Activated naive CD8-positive, alpha-beta T cell treated with anti-CD3 and anti-CD28 coated beads, Interleukin-2, amount 10 ng/mL, durations not matched to agents 7 days and 5 days (primary cell): Measurements from ENCODE around the gene CCDC170. TPM values are rescaled to one million over a fixed set of nuclear protein-coding genes. Genes with fewer than 3 reads are reported as not detected.

ENCODE experiments used
- ATAC-seq: fragments of 150-1000 bp; cut with Tn5 transposase; one replicate; pipeline ENCODE4 v1.10.0; 2021; ENCODE audit warnings: low read depth, moderate library complexity
- POLR2A ChIA-PET: fragments of 350-600 bp; sonication (Branson Sonifier 250); formaldehyde crosslinking; loops from one replicate; lab custom pipeline; 2021; ENCODE audit warnings: antibody characterized with exemption; lab: Charles Lee
- DNase-seq: peaks from one replicate; pipeline ENCODE4 v3.0.0; 2021
- H3K27ac Mint-ChIP-seq: one replicate; pipeline ENCODE4 v1.8.0; 2022; ENCODE audit warnings: mild to moderate bottlenecking, mixed read lengths
- H3K27me3 Mint-ChIP-seq: one replicate; pipeline ENCODE4 v1.8.0; 2022; ENCODE audit warnings: mild to moderate bottlenecking, moderate library complexity, mixed read lengths
- H3K36me3 Mint-ChIP-seq: one replicate; pipeline ENCODE4 v1.8.0; 2021; ENCODE audit warnings: mild to moderate bottlenecking, mixed read lengths
- H3K4me1 Mint-ChIP-seq: one replicate; pipeline ENCODE4 v1.8.0; 2021; ENCODE audit warnings: mixed read lengths
- H3K4me3 Mint-ChIP-seq: one replicate; pipeline ENCODE4 v1.8.0; 2022; ENCODE audit warnings: mild to moderate bottlenecking, moderate library complexity, mixed read lengths
- H3K9me3 Mint-ChIP-seq: one replicate; pipeline ENCODE4 v1.8.0; 2021; ENCODE audit warnings: mixed read lengths
- total RNA-seq, 2 experiments: library from RNA; stranded (reverse); gene quantifications; one replicate each; pipeline ENCODE4 v1.2.3, GENCODE V29; 2021

The CCDC170 gene
- total RNA-seq, 2 experiments from 2014 or later, result not detected

- POLR2A ChIA-PET, result no interaction called here
- no peak for DNase-seq
- no peaks in the 10 kb centered on the region for H3K4me1 Mint-ChIP-seq
- no peak for ATAC-seq
- no peak overlapping the region for H3K27ac Mint-ChIP-seq
- H3K4me3 Mint-ChIP-seq, result no peak overlapping the region
- no peaks in the 10 kb centered on the region for H3K36me3 Mint-ChIP-seq
- no peaks in the 10 kb centered on the region for H3K9me3 Mint-ChIP-seq
- no peaks in the 10 kb centered on the region for H3K27me3 Mint-ChIP-seq
These were observed 130.3 kb downstream of the CCDC170 start for GRCh38 chr6:151624071-151624470.

- DNase-seq (no peak), ATAC-seq (no peak)
- H3K27me3 Mint-ChIP-seq, result no peaks in the 10 kb centered on the region
- POLR2A ChIA-PET, result no interaction called here
- H3K4me1 Mint-ChIP-seq, result no peaks in the 10 kb centered on the region
- H3K36me3 Mint-ChIP-seq, result no peaks in the 10 kb centered on the region
- H3K27ac Mint-ChIP-seq, result no peak overlapping the region
- no peaks in the 10 kb centered on the region for H3K9me3 Mint-ChIP-seq
- no peak overlapping the region for H3K4me3 Mint-ChIP-seq
These were observed 130.7 kb downstream of the CCDC170 start for GRCh38 chr6:151624481-151624880.

- ATAC-seq, result no peak
- Mint-ChIP-seq H3K9me3 (no peaks in the 10 kb centered on the region), H3K36me3 (no peaks in the 10 kb centered on the region), H3K4me3 (no peak overlapping the region), H3K4me1 (no peaks in the 10 kb centered on the region), H3K27me3 (no peaks in the 10 kb centered on the region), H3K27ac (no peak overlapping the region)
- POLR2A ChIA-PET, result no interaction called here
- no peak for DNase-seq
These were observed 131.2 kb downstream of the CCDC170 start for GRCh38 chr6:151624900-151625536.

- DNase-seq (no peak), ATAC-seq (no peak)
- H3K4me3 Mint-ChIP-seq, result no peak overlapping the region
- H3K27me3 Mint-ChIP-seq, result peaks cover 4% of the 10 kb centered on the region
- POLR2A ChIA-PET, result no interaction called here
- H3K36me3 Mint-ChIP-seq, result no peaks in the 10 kb centered on the region
- H3K4me1 Mint-ChIP-seq, result no peaks in the 10 kb centered on the region
- H3K27ac Mint-ChIP-seq, result no peak overlapping the region
- no peaks in the 10 kb centered on the region for H3K9me3 Mint-ChIP-seq
These were observed 134.1 kb downstream of the CCDC170 start for GRCh38 chr6:151627689-151628444.

- no peaks in the 10 kb centered on the region for H3K4me1 Mint-ChIP-seq
These were observed 136.0 kb downstream of the CCDC170 start for GRCh38 chr6:151629791-151630190.

GRCh38 chr6:151630387-151630786 is 136.6 kb downstream of the CCDC170 start:
- no peaks in the 10 kb centered on the region for H3K4me1 Mint-ChIP-seq
- H3K27ac Mint-ChIP-seq, result no peak overlapping the region
- POLR2A ChIA-PET, result no interaction called here
- ATAC-seq (no peak), DNase-seq (no peak)
- no peaks in the 10 kb centered on the region for H3K36me3 Mint-ChIP-seq
- H3K27me3 Mint-ChIP-seq, result peaks cover 4% of the 10 kb centered on the region
- no peak overlapping the region for H3K4me3 Mint-ChIP-seq
- H3K9me3 Mint-ChIP-seq, result no peaks in the 10 kb centered on the region

More at GRCh38 chr6:151629791-151630190, 136.0 kb downstream of the CCDC170 start:
- no peak overlapping the region for H3K4me3 Mint-ChIP-seq
- peaks cover 4% of the 10 kb centered on the region for H3K27me3 Mint-ChIP-seq
- POLR2A ChIA-PET, result no interaction called here
- ATAC-seq, result no peak
- no peaks in the 10 kb centered on the region for H3K9me3 Mint-ChIP-seq
- no peak overlapping the region for H3K27ac Mint-ChIP-seq
- no peaks in the 10 kb centered on the region for H3K36me3 Mint-ChIP-seq
- DNase-seq, result no peak

GRCh38 chr6:151630991-151631655 is 137.3 kb downstream of the CCDC170 start:
- H3K9me3 Mint-ChIP-seq, result no peaks in the 10 kb centered on the region
- peaks cover 5% of the 10 kb centered on the region for H3K27me3 Mint-ChIP-seq
- POLR2A ChIA-PET, result no interaction called here
- ATAC-seq (no peak), DNase-seq (no peak)
- H3K27ac Mint-ChIP-seq, result no peak overlapping the region
- H3K4me3 Mint-ChIP-seq, result no peak overlapping the region
- H3K36me3 Mint-ChIP-seq, result no peaks in the 10 kb centered on the region
- H3K4me1 Mint-ChIP-seq, result no peaks in the 10 kb centered on the region

- peaks cover 5% of the 10 kb centered on the region for H3K27me3 Mint-ChIP-seq
- no peaks in the 10 kb centered on the region for H3K9me3 Mint-ChIP-seq
- H3K4me3 Mint-ChIP-seq, result no peak overlapping the region
- ATAC-seq, result no peak
- no peaks in the 10 kb centered on the region for H3K4me1 Mint-ChIP-seq
- POLR2A ChIA-PET, result no interaction called here
- DNase-seq, result no peak
- no peaks in the 10 kb centered on the region for H3K36me3 Mint-ChIP-seq
- no peak overlapping the region for H3K27ac Mint-ChIP-seq
These were observed 138.7 kb downstream of the CCDC170 start for GRCh38 chr6:151632415-151632987.

GRCh38 chr6:151633526-151634335 is 139.9 kb downstream of the CCDC170 start:
- ATAC-seq (no peak), DNase-seq (no peak)
- POLR2A ChIA-PET, result no interaction called here
- no peaks in the 10 kb centered on the region for H3K4me1 Mint-ChIP-seq
- no peak overlapping the region for H3K27ac Mint-ChIP-seq
- H3K4me3 Mint-ChIP-seq, result no peak overlapping the region
- H3K36me3 Mint-ChIP-seq, result no peaks in the 10 kb centered on the region
- H3K27me3 Mint-ChIP-seq, result peaks cover 5% of the 10 kb centered on the region
- H3K9me3 Mint-ChIP-seq, result no peaks in the 10 kb centered on the region

- Mint-ChIP-seq H3K27me3 (peaks cover 5% of the 10 kb centered on the region), H3K4me3 (no peak overlapping the region), H3K4me1 (no peaks in the 10 kb centered on the region), H3K36me3 (no peaks in the 10 kb centered on the region), H3K9me3 (no peaks in the 10 kb centered on the region), H3K27ac (no peak overlapping the region)
- POLR2A ChIA-PET, result no interaction called here
- no peak for ATAC-seq
- DNase-seq, result no peak
These were observed 140.5 kb downstream of the CCDC170 start for GRCh38 chr6:151634336-151634720.

GRCh38 chr6:151635741-151636140 is 141.9 kb downstream of the CCDC170 start:
- H3K9me3 Mint-ChIP-seq, result no peaks in the 10 kb centered on the region
- POLR2A ChIA-PET, result no interaction called here

GRCh38 chr6:151637814-151638213 is 144.0 kb downstream of the CCDC170 start:
- H3K27ac Mint-ChIP-seq, result no peak overlapping the region
- no peak overlapping the region for H3K4me3 Mint-ChIP-seq
- ATAC-seq (no peak), DNase-seq (no peak)
- H3K36me3 Mint-ChIP-seq, result no peaks in the 10 kb centered on the region
- H3K9me3 Mint-ChIP-seq, result no peaks in the 10 kb centered on the region
- POLR2A ChIA-PET, result no interaction called here
- no peaks in the 10 kb centered on the region for H3K4me1 Mint-ChIP-seq
- H3K27me3 Mint-ChIP-seq, result peaks cover 9% of the 10 kb centered on the region

More at GRCh38 chr6:151635741-151636140, 141.9 kb downstream of the CCDC170 start:
- Mint-ChIP-seq H3K36me3 (no peaks in the 10 kb centered on the region), H3K27ac (no peak overlapping the region), H3K27me3 (peaks cover 10% of the 10 kb centered on the region), H3K4me3 (no peak overlapping the region), H3K4me1 (no peaks in the 10 kb centered on the region)
- ATAC-seq, result no peak
- no peak for DNase-seq

- Mint-ChIP-seq H3K27ac (no peak overlapping the region), H3K36me3 (no peaks in the 10 kb centered on the region), H3K27me3 (peaks cover 13% of the 10 kb centered on the region), H3K4me1 (no peaks in the 10 kb centered on the region), H3K4me3 (no peak overlapping the region), H3K9me3 (no peaks in the 10 kb centered on the region)
- ATAC-seq, result no peak
- POLR2A ChIA-PET, result no interaction called here
- DNase-seq, result no peak
These were observed 145.9 kb downstream of the CCDC170 start for GRCh38 chr6:151639750-151640149.
